ENCODE results near the gene SNAPC4. TPM values are rescaled to one million over a fixed set of nuclear protein-coding genes. Genes with fewer than 3 reads are reported as not detected.

The SNAPC4 gene
- total and polyA plus RNA-seq, 9 of the 15 experiments (the other 6 are each of a cell fraction or from before 2014, with no cell fraction given): 0.21 to 21.8 (median 8.8) TPM

DNA sequence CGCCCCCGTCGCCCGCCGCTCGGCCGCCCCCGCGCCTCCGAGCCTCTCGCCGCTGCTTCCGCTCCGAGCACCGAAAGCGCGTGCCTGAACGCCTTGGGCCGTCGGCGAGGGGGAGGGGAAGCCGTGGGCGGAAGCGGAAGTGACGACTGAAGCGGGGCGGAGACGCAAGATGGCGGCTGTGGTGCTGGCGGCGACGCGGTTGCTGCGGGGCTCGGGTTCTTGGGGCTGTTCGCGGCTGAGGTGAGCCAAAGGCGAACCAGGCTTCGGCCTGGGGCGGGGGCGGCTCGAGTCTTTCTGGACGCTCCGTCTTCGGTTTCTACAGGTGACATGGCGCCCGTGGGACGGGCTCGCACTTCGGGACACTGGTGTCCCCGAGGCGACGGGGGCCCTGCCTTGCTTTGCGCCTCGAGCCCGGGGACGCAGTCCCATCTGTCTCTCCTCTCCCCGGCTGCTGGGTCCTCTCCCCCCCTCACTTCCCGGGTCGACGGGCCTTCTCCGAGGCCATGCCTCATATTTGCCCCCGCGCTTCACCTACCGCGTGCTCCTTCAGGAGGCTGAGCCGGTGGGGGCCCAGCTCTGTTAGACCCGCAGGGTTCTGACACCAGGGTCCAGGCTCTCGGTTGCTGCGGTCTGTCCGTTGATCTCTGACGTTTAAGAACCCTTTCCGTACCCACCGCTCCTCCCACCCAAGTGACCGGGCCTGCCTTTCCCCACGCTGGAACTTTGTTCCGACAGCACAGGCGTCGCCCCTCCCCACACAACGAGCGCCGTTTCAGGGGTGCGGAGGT is 10.7 kb upstream of the SNAPC4 start, which contains the start of the genes ENTR1 and PMPCA (continued):
- TF ChIP-seq HMGN3 (IDR thresholded peaks at IDR 0.05; ENCODE audit: borderline replicate concordance, extremely low read depth, insufficient read length, low read depth, low read length) (peak; percentile 61), FOXK1 (CRISPR knock-in tag; IDR thresholded peaks at IDR 0.05; ENCODE audit: borderline replicate concordance) (no peak), HDAC3 (IDR thresholded peaks at IDR 0.05; ENCODE audit: borderline replicate concordance, partially characterized antibody) (no peak), CREB1 (IDR thresholded peaks at IDR 0.05) (peak; percentile 87), CREB1 (CRISPR knock-in tag; IDR thresholded peaks at IDR 0.05) (peak; percentile 94), SRSF1 (IDR thresholded peaks at IDR 0.05; ENCODE audit: low read depth, low read length) (no peak), SREBF1 (IDR thresholded peaks at IDR 0.05; ENCODE audit: borderline replicate concordance, low read depth, low read length) (no peak), SRSF9 (IDR thresholded peaks at IDR 0.05; ENCODE audit: borderline replicate concordance, low read depth, low read length) (no peak), RBBP5 (IDR thresholded peaks at IDR 0.05; ENCODE audit: borderline replicate concordance, insufficient read depth, low read length, poor library complexity, severe bottlenecking) (peak; percentile 83), CREM (IDR thresholded peaks at IDR 0.05; ENCODE audit: low read depth) (peak; percentile 98), SMAD2 (IDR thresholded peaks at IDR 0.05; ENCODE audit: low read depth, low read length) (no peak), ZBTB43 (CRISPR knock-in tag; IDR thresholded peaks at IDR 0.05) (0 out of 2 replicates have a peak, but pooled peaks have one; percentile 69), FOXA1 (IDR thresholded peaks at IDR 0.05; ENCODE audit: borderline replicate concordance) (no peak), RFX7 (CRISPR knock-in tag; IDR thresholded peaks at IDR 0.05) (no peak), NCOA1 (IDR thresholded peaks at IDR 0.05; ENCODE audit: low read depth) (0 out of 2 replicates have a peak, but pooled peaks have one; percentile 24), BMI1 (IDR thresholded peaks at IDR 0.05; ENCODE audit: low read length) (no peak), PTRF (tag; IDR thresholded peaks at IDR 0.05) (no peak), USF2 (CRISPR knock-in tag; IDR thresholded peaks at IDR 0.05) (no peak), MAZ (CRISPR knock-in tag; conservative IDR thresholded peaks at IDR 0.05 in 1 of 2, IDR thresholded peaks at IDR 0.05 in 1 of 2) (peak; percentile 52 to 73; a peak in 3 of 4 replicates), BACH1 (tag; IDR thresholded peaks at IDR 0.05) (no peak), GTF2B (IDR thresholded peaks at IDR 0.05; ENCODE audit: extremely low read depth, insufficient read length) (no peak)
- TF ChIP-seq, protein P1, sequence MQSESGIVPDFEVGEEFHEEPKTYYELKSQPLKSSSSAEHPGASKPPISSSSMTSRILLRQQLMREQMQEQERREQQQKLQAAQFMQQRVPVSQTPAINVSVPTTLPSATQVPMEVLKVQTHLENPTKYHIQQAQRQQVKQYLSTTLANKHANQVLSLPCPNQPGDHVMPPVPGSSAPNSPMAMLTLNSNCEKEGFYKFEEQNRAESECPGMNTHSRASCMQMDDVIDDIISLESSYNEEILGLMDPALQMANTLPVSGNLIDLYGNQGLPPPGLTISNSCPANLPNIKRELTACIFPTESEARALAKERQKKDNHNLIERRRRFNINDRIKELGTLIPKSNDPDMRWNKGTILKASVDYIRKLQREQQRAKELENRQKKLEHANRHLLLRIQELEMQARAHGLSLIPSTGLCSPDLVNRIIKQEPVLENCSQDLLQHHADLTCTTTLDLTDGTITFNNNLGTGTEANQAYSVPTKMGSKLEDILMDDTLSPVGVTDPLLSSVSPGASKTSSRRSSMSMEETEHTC (IDR thresholded peaks at IDR 0.05): no peak
- TF ChIP-seq, protein P2, sequence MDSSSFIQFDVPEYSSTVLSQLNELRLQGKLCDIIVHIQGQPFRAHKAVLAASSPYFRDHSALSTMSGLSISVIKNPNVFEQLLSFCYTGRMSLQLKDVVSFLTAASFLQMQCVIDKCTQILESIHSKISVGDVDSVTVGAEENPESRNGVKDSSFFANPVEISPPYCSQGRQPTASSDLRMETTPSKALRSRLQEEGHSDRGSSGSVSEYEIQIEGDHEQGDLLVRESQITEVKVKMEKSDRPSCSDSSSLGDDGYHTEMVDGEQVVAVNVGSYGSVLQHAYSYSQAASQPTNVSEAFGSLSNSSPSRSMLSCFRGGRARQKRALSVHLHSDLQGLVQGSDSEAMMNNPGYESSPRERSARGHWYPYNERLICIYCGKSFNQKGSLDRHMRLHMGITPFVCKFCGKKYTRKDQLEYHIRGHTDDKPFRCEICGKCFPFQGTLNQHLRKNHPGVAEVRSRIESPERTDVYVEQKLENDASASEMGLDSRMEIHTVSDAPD (CRISPR knock-in tag; IDR thresholded peaks at IDR 0.05): no peak
